Peyer's patch (tissue), 4 donors: ENCODE data around the gene GRIK4.

Source experiments
- POLR2A ChIP-seq, 2 donors: fragments of 450-650 bp; IDR thresholded peaks; one replicate each; pipeline ENCODE4 v1.5.1; 2017; ENCODE audit warnings: antibody characterized with exemption in 2 of 2, mild to moderate bottlenecking in 2 of 2, moderate library complexity in 2 of 2
- TF ChIP-seq, protein P1 (sequence below), 6 experiments: fragments of 450-650 bp in 4 of 6; fragments of 200-600 bp in 2 of 6; sonication (generic) in 1 of 6; IDR thresholded peaks; one replicate each; pipeline ENCODE4 v1.5.1; 2017 to 2019; ENCODE audit warnings: antibody characterized with exemption in 6 of 6, mild to moderate bottlenecking in 3 of 6, moderate library complexity in 1 of 6

DNA sequence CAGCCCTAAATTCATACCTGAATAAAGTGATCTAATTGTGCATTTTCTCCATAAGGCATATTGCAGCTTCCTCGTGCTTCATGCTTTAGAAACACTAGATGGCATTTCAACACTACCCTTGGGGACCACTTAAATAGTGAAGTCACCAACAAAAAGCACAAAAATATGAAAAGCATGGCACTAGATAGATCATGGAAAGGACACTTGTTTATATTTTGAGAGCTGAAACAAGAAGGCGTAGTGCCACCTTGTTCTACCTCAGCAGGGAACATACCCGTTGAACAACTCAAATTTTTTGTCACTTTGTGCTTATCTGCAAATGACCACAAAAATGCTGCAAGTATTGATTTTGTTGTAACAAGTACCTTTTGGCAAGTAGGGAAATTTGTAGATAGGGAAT is 521.0 kb downstream of the GRIK4 start:
- TF ChIP-seq, protein P1, sequence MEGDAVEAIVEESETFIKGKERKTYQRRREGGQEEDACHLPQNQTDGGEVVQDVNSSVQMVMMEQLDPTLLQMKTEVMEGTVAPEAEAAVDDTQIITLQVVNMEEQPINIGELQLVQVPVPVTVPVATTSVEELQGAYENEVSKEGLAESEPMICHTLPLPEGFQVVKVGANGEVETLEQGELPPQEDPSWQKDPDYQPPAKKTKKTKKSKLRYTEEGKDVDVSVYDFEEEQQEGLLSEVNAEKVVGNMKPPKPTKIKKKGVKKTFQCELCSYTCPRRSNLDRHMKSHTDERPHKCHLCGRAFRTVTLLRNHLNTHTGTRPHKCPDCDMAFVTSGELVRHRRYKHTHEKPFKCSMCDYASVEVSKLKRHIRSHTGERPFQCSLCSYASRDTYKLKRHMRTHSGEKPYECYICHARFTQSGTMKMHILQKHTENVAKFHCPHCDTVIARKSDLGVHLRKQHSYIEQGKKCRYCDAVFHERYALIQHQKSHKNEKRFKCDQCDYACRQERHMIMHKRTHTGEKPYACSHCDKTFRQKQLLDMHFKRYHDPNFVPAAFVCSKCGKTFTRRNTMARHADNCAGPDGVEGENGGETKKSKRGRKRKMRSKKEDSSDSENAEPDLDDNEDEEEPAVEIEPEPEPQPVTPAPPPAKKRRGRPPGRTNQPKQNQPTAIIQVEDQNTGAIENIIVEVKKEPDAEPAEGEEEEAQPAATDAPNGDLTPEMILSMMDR (IDR thresholded peaks at IDR 0.05): no peak
- TF ChIP-seq POLR2A (IDR thresholded peaks at IDR 0.05): no peak
